SK-N-SH treated with all-trans-retinoic acid at 6 μM for 48 hours (cell line): ENCODE data around the gene GDF9.

Experiments
- BACH2 ChIP-seq: fragments of 250-450 bp; sonication (Bioruptor Pico); IDR thresholded peaks from 2 replicates; pipeline ENCODE4 v1.9.0; 2021; ENCODE audit warnings: mild to moderate bottlenecking, borderline replicate concordance
- CSDC2 ChIP-seq: fragments of 250-450 bp; sonication (Bioruptor Pico); IDR thresholded peaks from 2 replicates; pipeline ENCODE4 v1.5.0; 2020; ENCODE audit warnings: mild to moderate bottlenecking, moderate library complexity
- ESRRG ChIP-seq: fragments of 250-450 bp; sonication (Bioruptor Pico); IDR thresholded peaks from 2 replicates; pipeline ENCODE4 v1.6.1; 2021; ENCODE audit warnings: mild to moderate bottlenecking
- ISL1 ChIP-seq: fragments of 250-450 bp; sonication (Bioruptor Pico); IDR thresholded peaks from 2 replicates; pipeline ENCODE4 v2.1.2; 2022; ENCODE audit warnings: mild to moderate bottlenecking, moderate library complexity
- RARB ChIP-seq: fragments of 250-450 bp; sonication (Bioruptor Pico); IDR thresholded peaks from 2 replicates; pipeline ENCODE4 v1.8.0; 2021; ENCODE audit warnings: mild to moderate bottlenecking, moderate library complexity
- SNAI2 ChIP-seq: fragments of 250-450 bp; sonication (Bioruptor Pico); IDR thresholded peaks from 2 replicates; pipeline ENCODE4 v1.5.0; 2020; ENCODE audit warnings: mild to moderate bottlenecking, moderate library complexity
- TOX ChIP-seq: fragments of 250-450 bp; sonication (Bioruptor Pico); IDR thresholded peaks from 2 replicates; pipeline ENCODE4 v1.8.0; 2021; ENCODE audit warnings: mild to moderate bottlenecking, moderate library complexity, borderline replicate concordance
- ZC3H10 ChIP-seq: fragments of 250-450 bp; sonication (Bioruptor Pico); IDR thresholded peaks from 2 replicates; pipeline ENCODE4 v1.5.1; 2021; ENCODE audit warnings: mild to moderate bottlenecking, moderate library complexity
- ZFP3 ChIP-seq: fragments of 250-450 bp; sonication (Bioruptor Pico); IDR thresholded peaks from 2 replicates; pipeline ENCODE4 v1.5.0; 2020; ENCODE audit warnings: mild to moderate bottlenecking, moderate library complexity
- ZFP30 ChIP-seq: fragments of 450-650 bp; formaldehyde crosslinking; IDR thresholded peaks from 2 replicates; pipeline ENCODE4 v1.5.0; 2022; ENCODE audit warnings: mild to moderate bottlenecking, moderate library complexity

DNA sequence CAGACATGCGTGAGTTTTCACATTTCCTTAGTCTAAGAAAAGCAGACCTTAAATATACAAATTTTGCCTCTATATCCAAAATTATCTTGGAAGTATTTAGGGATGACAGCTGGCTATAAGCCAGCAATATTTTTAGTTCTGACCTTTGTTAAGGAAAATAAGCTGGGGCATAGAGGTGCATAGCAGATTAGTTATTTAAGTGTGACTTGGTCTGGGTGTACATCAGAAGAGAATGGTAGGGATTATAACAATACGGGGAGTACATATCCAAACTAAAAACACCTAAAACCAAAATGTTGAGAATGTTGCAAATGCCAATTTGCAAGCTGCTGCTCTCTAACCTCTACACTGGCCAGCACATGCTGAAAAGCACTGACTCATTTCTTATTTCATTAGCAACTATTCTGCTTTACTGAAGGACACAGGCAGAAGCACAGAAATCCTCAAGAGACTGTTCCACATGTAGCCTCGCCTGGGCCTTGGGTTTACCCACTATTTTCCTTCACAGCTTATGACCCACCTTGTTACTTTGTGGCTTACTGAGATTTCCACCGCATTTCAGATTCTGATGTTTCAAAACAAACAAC is 29.5 kb upstream of the GDF9 start:
- no peak for TF ChIP-seq TOX (CRISPR knock-in tag)
- TF ChIP-seq ZC3H10, result no peak
- no peak for TF ChIP-seq RARB
- no peak for TF ChIP-seq ZFP3 (CRISPR knock-in tag)
- no peak for TF ChIP-seq ISL1 (CRISPR knock-in tag)
- TF ChIP-seq BACH2 (CRISPR knock-in tag), result no peak
- TF ChIP-seq SNAI2 (CRISPR knock-in tag), result no peak
- no peak for TF ChIP-seq ESRRG (CRISPR knock-in tag)
- TF ChIP-seq ZFP30 (CRISPR knock-in tag), result no peak
- no peak for TF ChIP-seq CSDC2 (CRISPR knock-in tag)
